ENCODE measurements around the gene AUTS2. TPM values are rescaled to one million over a fixed set of nuclear protein-coding genes. Genes with fewer than 3 reads are reported as not detected.

Gene AUTS2
- total RNA-seq, 1 experiment from 2014 or later, result 50.0 TPM

GRCh38 chr7:70053421-70053820 is 455.1 kb downstream of the AUTS2 start:
- no peaks in the 10 kb centered on the region for H3K4me1 Mint-ChIP-seq
- TF ChIP-seq ZNF512 (CRISPR knock-in tag; IDR thresholded peaks at IDR 0.05; ENCODE audit: borderline replicate concordance), result no peak
- no peak for TF ChIP-seq OVOL2 (CRISPR knock-in tag; IDR thresholded peaks at IDR 0.05; ENCODE audit: borderline replicate concordance)
- no peak for TF ChIP-seq NFYB (CRISPR knock-in tag; conservative IDR thresholded peaks at IDR 0.05; ENCODE audit: low read depth)
- no peak for TF ChIP-seq NFE2L1 (CRISPR knock-in tag; IDR thresholded peaks at IDR 0.05)
- TF ChIP-seq ZNF232 (CRISPR knock-in tag; IDR thresholded peaks at IDR 0.05), result no peak
- no peak for TF ChIP-seq CREM (CRISPR knock-in tag; IDR thresholded peaks at IDR 0.05)
- no peak for TF ChIP-seq MAX (CRISPR knock-in tag; IDR thresholded peaks at IDR 0.05)
- no peak for TF ChIP-seq ZNF317 (CRISPR knock-in tag; IDR thresholded peaks at IDR 0.05; ENCODE audit: borderline replicate concordance, low read depth)
- TF ChIP-seq TEAD1 (CRISPR knock-in tag; IDR thresholded peaks at IDR 0.05), result no peak
- no peak for TF ChIP-seq ZNF263 (CRISPR knock-in tag; IDR thresholded peaks at IDR 0.05; ENCODE audit: low read depth)
- TF ChIP-seq MYBL2 (CRISPR knock-in tag; IDR thresholded peaks at IDR 0.05), result no peak
- no peak for TF ChIP-seq ZNF423 (CRISPR knock-in tag; IDR thresholded peaks at IDR 0.05)
- TF ChIP-seq RORB (CRISPR knock-in tag; IDR thresholded peaks at IDR 0.05), result no peak
- no peak for TF ChIP-seq ZNF138 (CRISPR knock-in tag; conservative IDR thresholded peaks at IDR 0.05)
- TF ChIP-seq AR (CRISPR knock-in tag; IDR thresholded peaks at IDR 0.05), result no peak
- TF ChIP-seq PRRX2 (CRISPR knock-in tag; IDR thresholded peaks at IDR 0.05), result no peak
- no peak for TF ChIP-seq ZNF121 (CRISPR knock-in tag; IDR thresholded peaks at IDR 0.05)
- TF ChIP-seq SMAD3 (CRISPR knock-in tag; IDR thresholded peaks at IDR 0.05; ENCODE audit: borderline replicate concordance), result no peak
- no peak for TF ChIP-seq ZMAT4 (CRISPR knock-in tag; IDR thresholded peaks at IDR 0.05)
- no peak for TF ChIP-seq ZNF416 (CRISPR knock-in tag; IDR thresholded peaks at IDR 0.05)

GRCh38 chr7:70053989-70054388 is 455.7 kb downstream of the AUTS2 start:
- H3K4me1 Mint-ChIP-seq, result no peaks in the 10 kb centered on the region
- H3K27ac Mint-ChIP-seq, result no peak overlapping the region
- no peaks in the 10 kb centered on the region for H3K36me3 Mint-ChIP-seq
- ATAC-seq (no peak), DNase-seq (ENCODE audit: low spot score) (no peak)
- POLR2A ChIA-PET, result no interaction called here
- H3K9me3 Mint-ChIP-seq, result no peaks in the 10 kb centered on the region
- CTCF ChIA-PET, result no interaction called here
- H3K4me3 Mint-ChIP-seq, result no peak overlapping the region
- H3K27me3 Mint-ChIP-seq (ENCODE audit: low read depth), result no peaks in the 10 kb centered on the region
- TF ChIP-seq ZMAT4 (CRISPR knock-in tag; IDR thresholded peaks at IDR 0.05) (no peak), CBFB (CRISPR knock-in tag; IDR thresholded peaks at IDR 0.05; ENCODE audit: low read depth) (no peak), HMGXB4 (CRISPR knock-in tag; IDR thresholded peaks at IDR 0.05) (no peak), JAZF1 (CRISPR knock-in tag; IDR thresholded peaks at IDR 0.05) (no peak), ZNF532 (CRISPR knock-in tag; IDR thresholded peaks at IDR 0.05; ENCODE audit: borderline replicate concordance) (no peak), ZNF138 (CRISPR knock-in tag; conservative IDR thresholded peaks at IDR 0.05) (no peak)

More at GRCh38 chr7:70053421-70053820, 455.1 kb downstream of the AUTS2 start:
- ChIA-PET CTCF (no interaction called here), POLR2A (no interaction called here)
- Mint-ChIP-seq H3K36me3 (no peaks in the 10 kb centered on the region), H3K27me3 (ENCODE audit: low read depth) (no peaks in the 10 kb centered on the region), H3K9me3 (no peaks in the 10 kb centered on the region), H3K4me3 (no peak overlapping the region), H3K27ac (no peak overlapping the region)
- ATAC-seq (no peak), DNase-seq (ENCODE audit: low spot score) (no peak)
